HG02623 (cell line): Measurements from ENCODE around the gene FOXK2.
"Not testable (repeated sequence)": the region's sequence is repeated elsewhere in the genome, so short reads cannot be mapped to it uniquely, and the experiment has no call there.

Experiments
- ATAC-seq: cut with Tn5 transposase; IDR thresholded peaks from one replicate; pipeline ENCODE4 v1.9.1; 2021; ENCODE audit warnings: moderate library complexity; ENCODE audit not compliant: unreplicated experiment

FOXK2 gene

GRCh38 chr17:82561429-82562035 lies 42.0 kb downstream of the FOXK2 start:
- ATAC-seq, result no peak

GRCh38 chr17:82562718-82563220 lies 43.2 kb downstream of the FOXK2 start:
- ATAC-seq, result not testable (repeated sequence)

GRCh38 chr17:82563318-82563717 lies 43.8 kb downstream of the FOXK2 start:
- ATAC-seq, result no peak

- not testable (repeated sequence) for ATAC-seq
Measured at GRCh38 chr17:82563745-82564144, 44.2 kb downstream of the FOXK2 start.

GRCh38 chr17:82564241-82564640 lies 44.7 kb downstream of the FOXK2 start:
- ATAC-seq, result no peak

- no peak for ATAC-seq
Measured at GRCh38 chr17:82565551-82565950, 46.0 kb downstream of the FOXK2 start.

GRCh38 chr17:82566129-82566960 lies 46.8 kb downstream of the FOXK2 start:
- no peak for ATAC-seq

- no peak for ATAC-seq
Measured at GRCh38 chr17:82567286-82567685, 47.8 kb downstream of the FOXK2 start.

- no peak for ATAC-seq
Measured at GRCh38 chr17:82568997-82569393, 49.5 kb downstream of the FOXK2 start.

- ATAC-seq, result no peak
Measured at GRCh38 chr17:82569621-82570020, 50.1 kb downstream of the FOXK2 start.

GRCh38 chr17:82570277-82570676 lies 50.7 kb downstream of the FOXK2 start:
- ATAC-seq, result no peak

GRCh38 chr17:82571855-82572254 lies 52.3 kb downstream of the FOXK2 start:
- no peak for ATAC-seq

- ATAC-seq, result no peak
Measured at GRCh38 chr17:82574041-82574440, 54.5 kb downstream of the FOXK2 start.

GRCh38 chr17:82575581-82576221 lies 56.2 kb downstream of the FOXK2 start:
- not testable (repeated sequence) for ATAC-seq

- ATAC-seq, result no peak
Measured at GRCh38 chr17:82577300-82577699, 57.8 kb downstream of the FOXK2 start.

GRCh38 chr17:82579969-82580368 lies 60.4 kb downstream of the FOXK2 start:
- not testable (repeated sequence) for ATAC-seq

GRCh38 chr17:82582213-82582612 lies 62.7 kb downstream of the FOXK2 start:
- no peak for ATAC-seq

- no peak for ATAC-seq
Measured at GRCh38 chr17:82582709-82583108, 63.2 kb downstream of the FOXK2 start.

- ATAC-seq, result no peak
Measured at GRCh38 chr17:82583720-82584234, 64.2 kb downstream of the FOXK2 start.

- ATAC-seq, result not testable (repeated sequence)
Measured at GRCh38 chr17:82585935-82586575, 66.5 kb downstream of the FOXK2 start.
